ENCODE results near the gene FSTL4.
"Not testable (repeated sequence)": the region's sequence is repeated elsewhere in the genome, so short reads cannot be mapped to it uniquely, and the experiment has no call there.

FSTL4 gene

DNA sequence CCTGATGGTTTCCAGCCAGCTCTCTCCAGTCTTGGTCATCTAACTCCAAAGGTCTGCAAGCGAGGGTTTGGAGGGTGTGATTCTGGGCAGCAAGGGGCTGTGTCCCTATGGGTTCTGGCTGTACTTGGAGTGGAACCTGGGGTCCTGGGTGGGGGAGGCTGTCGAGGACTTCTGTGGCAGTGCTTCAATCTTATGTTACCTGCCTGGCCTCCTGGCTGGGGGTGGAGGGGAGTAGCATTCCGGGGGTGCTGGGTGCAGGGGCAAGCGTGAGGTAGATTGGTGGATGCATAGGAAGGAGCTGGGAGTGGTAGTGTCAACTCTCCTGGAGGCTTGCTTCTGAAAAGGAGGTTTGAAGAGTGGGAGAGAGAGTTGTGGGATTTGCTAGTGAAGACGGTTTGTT, 417.1 kb downstream of the FSTL4 start:
- Histone ChIP-seq H3K27me3 (replicated peaks in 2 of 5; ENCODE audit: control insufficient read depth in 4 of 5, insufficient read depth in 5 of 5, low read length in 4 of 5) (peaks cover 0 to 2% (median 0%) of the 10 kb centered on the region in 5 experiments), H3K4me1 (ENCODE audit: control extremely low read depth in 1 of 4, control insufficient read depth in 4 of 4, insufficient read depth in 4 of 4, low read length in 3 of 4) (no peaks in the 10 kb centered on the region), H3K36me3 (ENCODE audit: control insufficient read depth in 4 of 4, insufficient read depth in 4 of 4, low read length in 3 of 4) (no peaks in the 10 kb centered on the region), H3K9me3 (ENCODE audit: control extremely low read depth in 1 of 5, control insufficient read depth in 4 of 5, insufficient read depth in 2 of 5, low read depth in 1 of 5, low read length in 4 of 5) (no peaks in the 10 kb centered on the region), H3K4me3 (ENCODE audit: control insufficient read depth in 1 of 7, extremely low read depth in 1 of 7, insufficient read depth in 4 of 7, low read depth in 2 of 7, low read length in 6 of 7) (no peak overlapping the region), H3K27ac (ENCODE audit: insufficient read depth in 1 of 2, low read depth in 1 of 2, low read length in 2 of 2, poor library complexity in 1 of 2, severe bottlenecking in 2 of 2) (no peak overlapping the region)
- DNase-seq = no peak
- WGBS (ENCODE audit: insufficient coverage) = 95% methylated on average over 3 of the region's 5 CpGs
- CTCF ChIA-PET = no interaction called here
- POLR2A ChIA-PET = no interaction called here

DNA sequence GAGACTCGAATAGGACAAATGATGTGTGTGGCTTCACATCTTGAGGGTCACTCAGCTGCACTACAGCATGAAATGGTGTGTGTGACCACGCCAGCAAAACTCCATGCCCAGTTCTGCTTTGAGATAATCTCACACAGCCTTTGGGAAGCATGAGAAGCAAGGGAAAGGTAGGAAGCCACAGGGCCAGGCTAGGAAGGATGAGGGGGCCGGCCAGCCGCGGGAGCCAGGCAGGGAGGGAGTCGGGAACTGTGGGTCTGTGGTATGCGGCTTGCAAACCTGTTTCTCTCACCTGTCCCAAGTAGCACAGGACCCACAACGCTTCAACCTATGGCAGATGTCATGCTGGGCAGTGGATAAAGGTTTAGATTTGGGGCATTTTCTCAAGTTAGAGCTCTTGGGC, 418.5 kb downstream of the FSTL4 start:
- Histone ChIP-seq H3K27ac (ENCODE audit: insufficient read depth in 1 of 2, low read depth in 1 of 2, low read length in 2 of 2, poor library complexity in 1 of 2, severe bottlenecking in 2 of 2) (no peak overlapping the region), H3K9me3 (ENCODE audit: control extremely low read depth in 1 of 5, control insufficient read depth in 4 of 5, insufficient read depth in 2 of 5, low read depth in 1 of 5, low read length in 4 of 5) (no peaks in the 10 kb centered on the region), H3K4me1 (ENCODE audit: control extremely low read depth in 1 of 4, control insufficient read depth in 4 of 4, insufficient read depth in 4 of 4, low read length in 3 of 4) (no peaks in the 10 kb centered on the region), H3K36me3 (ENCODE audit: control insufficient read depth in 4 of 4, insufficient read depth in 4 of 4, low read length in 3 of 4) (no peaks in the 10 kb centered on the region), H3K27me3 (replicated peaks in 2 of 5; ENCODE audit: control insufficient read depth in 4 of 5, insufficient read depth in 5 of 5, low read length in 4 of 5) (peaks cover 0 to 2% (median 0%) of the 10 kb centered on the region in 5 experiments), H3K4me3 (ENCODE audit: control insufficient read depth in 1 of 7, extremely low read depth in 1 of 7, insufficient read depth in 4 of 7, low read depth in 2 of 7, low read length in 6 of 7) (no peak overlapping the region)
- CTCF ChIA-PET = no interaction called here
- POLR2A ChIA-PET = no interaction called here
- no peak for DNase-seq
- WGBS (ENCODE audit: insufficient coverage) = 90% methylated on average over 8 of the region's 8 CpGs

DNA sequence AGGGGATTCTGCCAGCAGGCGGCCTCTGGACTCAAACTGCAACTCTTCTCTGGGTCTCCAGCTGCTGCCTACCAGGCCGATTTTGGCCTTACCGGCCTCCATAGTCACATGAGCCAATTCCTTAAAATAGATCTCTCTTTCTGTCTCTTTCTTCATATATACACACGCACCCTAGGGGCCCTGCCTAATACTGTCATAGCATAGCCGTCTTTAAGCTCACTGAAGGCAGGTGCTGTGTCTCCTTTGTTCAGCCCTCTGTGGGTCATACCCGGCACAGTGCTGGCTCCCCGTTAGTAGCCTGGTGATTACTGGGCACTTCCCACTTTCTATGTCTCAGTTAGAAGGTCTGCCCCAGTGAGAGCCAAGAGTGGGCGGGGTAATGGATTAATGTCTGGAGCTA, 419.6 kb downstream of the FSTL4 start:
- 96% methylated on average over 6 of the region's 8 CpGs for WGBS (ENCODE audit: insufficient coverage)
- no peak for DNase-seq
- Histone ChIP-seq H3K9me3 (ENCODE audit: control extremely low read depth in 1 of 5, control insufficient read depth in 4 of 5, insufficient read depth in 2 of 5, low read depth in 1 of 5, low read length in 4 of 5) (no peaks in the 10 kb centered on the region), H3K36me3 (ENCODE audit: control insufficient read depth in 4 of 4, insufficient read depth in 4 of 4, low read length in 3 of 4) (no peaks in the 10 kb centered on the region), H3K27me3 (replicated peaks in 2 of 5; ENCODE audit: control insufficient read depth in 4 of 5, insufficient read depth in 5 of 5, low read length in 4 of 5) (peaks cover 0 to 2% (median 0%) of the 10 kb centered on the region in 5 experiments), H3K4me3 (ENCODE audit: control insufficient read depth in 1 of 7, extremely low read depth in 1 of 7, insufficient read depth in 4 of 7, low read depth in 2 of 7, low read length in 6 of 7) (no peak overlapping the region), H3K4me1 (ENCODE audit: control extremely low read depth in 1 of 4, control insufficient read depth in 4 of 4, insufficient read depth in 4 of 4, low read length in 3 of 4) (no peaks in the 10 kb centered on the region), H3K27ac (ENCODE audit: insufficient read depth in 1 of 2, low read depth in 1 of 2, low read length in 2 of 2, poor library complexity in 1 of 2, severe bottlenecking in 2 of 2) (no peak overlapping the region)
- POLR2A ChIA-PET = no interaction called here
- CTCF ChIA-PET = no interaction called here

DNA sequence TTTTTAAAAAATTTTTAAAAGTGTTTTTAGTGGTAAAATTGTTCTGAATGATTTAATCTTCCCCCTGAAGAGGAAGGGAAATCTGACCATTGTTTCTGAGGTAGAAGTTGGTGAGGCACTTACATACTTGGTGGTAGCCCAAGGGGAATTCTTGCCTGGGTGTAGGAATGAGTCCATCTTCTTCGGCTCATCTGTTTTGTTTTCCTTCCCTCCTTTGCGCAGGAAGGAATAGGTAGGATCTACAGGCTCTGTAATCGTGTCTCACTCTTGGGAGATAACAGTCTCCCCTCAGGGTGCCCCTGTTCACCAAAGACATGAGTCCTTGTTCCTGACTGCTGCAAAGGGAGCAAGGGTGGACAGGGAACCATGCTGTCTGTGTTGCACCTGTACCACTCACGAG, 422.5 kb downstream of the FSTL4 start:
- CTCF ChIA-PET = no interaction called here
- no peaks in the 10 kb centered on the region for H3K36me3 ChIP-seq (ENCODE audit: control insufficient read depth in 4 of 4, insufficient read depth in 4 of 4, low read length in 3 of 4)

DNA sequence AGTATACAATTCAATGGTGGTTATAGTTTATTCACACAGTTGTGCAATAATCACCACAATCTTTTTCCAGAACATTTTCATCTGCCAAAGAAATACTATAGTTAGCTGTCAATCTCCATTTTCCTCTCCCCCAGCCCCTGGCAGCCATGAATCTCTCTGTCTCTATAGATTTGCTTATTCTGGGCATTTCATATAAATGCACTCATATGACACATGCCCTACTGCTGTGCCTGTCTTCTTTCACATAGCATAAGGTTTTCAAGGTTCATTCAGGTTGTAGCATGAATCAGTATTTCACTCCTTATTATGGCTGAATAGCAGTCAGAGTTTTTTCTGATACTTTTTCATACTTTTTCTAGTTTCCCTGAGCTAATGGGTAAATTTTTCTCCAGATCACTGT, 432.9 kb downstream of the FSTL4 start:
- Histone ChIP-seq H3K27ac (ENCODE audit: insufficient read depth in 1 of 2, low read depth in 1 of 2, low read length in 2 of 2, poor library complexity in 1 of 2, severe bottlenecking in 2 of 2) (no peak overlapping the region), H3K27me3 (replicated peaks in 2 of 5; ENCODE audit: control insufficient read depth in 4 of 5, insufficient read depth in 5 of 5, low read length in 4 of 5) (peaks cover 0 to 2% (median 0%) of the 10 kb centered on the region in 5 experiments), H3K4me3 (ENCODE audit: control insufficient read depth in 1 of 7, extremely low read depth in 1 of 7, insufficient read depth in 4 of 7, low read depth in 2 of 7, low read length in 6 of 7) (no peak overlapping the region), H3K9me3 (ENCODE audit: control extremely low read depth in 1 of 5, control insufficient read depth in 4 of 5, insufficient read depth in 2 of 5, low read depth in 1 of 5, low read length in 4 of 5) (no peaks in the 10 kb centered on the region), H3K36me3 (ENCODE audit: control insufficient read depth in 4 of 4, insufficient read depth in 4 of 4, low read length in 3 of 4) (no peaks in the 10 kb centered on the region), H3K4me1 (ENCODE audit: control extremely low read depth in 1 of 4, control insufficient read depth in 4 of 4, insufficient read depth in 4 of 4, low read length in 3 of 4) (no peaks in the 10 kb centered on the region)
- POLR2A ChIA-PET = no interaction called here
- CTCF ChIA-PET = no interaction called here
- DNase-seq = no peak

More for the DNA sequence above, 422.5 kb downstream of the FSTL4 start:
- Histone ChIP-seq H3K27me3 (replicated peaks in 2 of 5; ENCODE audit: control insufficient read depth in 4 of 5, insufficient read depth in 5 of 5, low read length in 4 of 5) (peaks cover 0 to 2% (median 0%) of the 10 kb centered on the region in 5 experiments), H3K27ac (ENCODE audit: insufficient read depth in 1 of 2, low read depth in 1 of 2, low read length in 2 of 2, poor library complexity in 1 of 2, severe bottlenecking in 2 of 2) (no peak overlapping the region), H3K9me3 (ENCODE audit: control extremely low read depth in 1 of 5, control insufficient read depth in 4 of 5, insufficient read depth in 2 of 5, low read depth in 1 of 5, low read length in 4 of 5) (no peaks in the 10 kb centered on the region), H3K4me3 (ENCODE audit: control insufficient read depth in 1 of 7, extremely low read depth in 1 of 7, insufficient read depth in 4 of 7, low read depth in 2 of 7, low read length in 6 of 7) (no peak overlapping the region), H3K4me1 (ENCODE audit: control extremely low read depth in 1 of 4, control insufficient read depth in 4 of 4, insufficient read depth in 4 of 4, low read length in 3 of 4) (no peaks in the 10 kb centered on the region)
- WGBS (ENCODE audit: insufficient coverage) = 90% methylated on average over 3 of the region's 4 CpGs
- POLR2A ChIA-PET = no interaction called here
- no peak for DNase-seq

DNA sequence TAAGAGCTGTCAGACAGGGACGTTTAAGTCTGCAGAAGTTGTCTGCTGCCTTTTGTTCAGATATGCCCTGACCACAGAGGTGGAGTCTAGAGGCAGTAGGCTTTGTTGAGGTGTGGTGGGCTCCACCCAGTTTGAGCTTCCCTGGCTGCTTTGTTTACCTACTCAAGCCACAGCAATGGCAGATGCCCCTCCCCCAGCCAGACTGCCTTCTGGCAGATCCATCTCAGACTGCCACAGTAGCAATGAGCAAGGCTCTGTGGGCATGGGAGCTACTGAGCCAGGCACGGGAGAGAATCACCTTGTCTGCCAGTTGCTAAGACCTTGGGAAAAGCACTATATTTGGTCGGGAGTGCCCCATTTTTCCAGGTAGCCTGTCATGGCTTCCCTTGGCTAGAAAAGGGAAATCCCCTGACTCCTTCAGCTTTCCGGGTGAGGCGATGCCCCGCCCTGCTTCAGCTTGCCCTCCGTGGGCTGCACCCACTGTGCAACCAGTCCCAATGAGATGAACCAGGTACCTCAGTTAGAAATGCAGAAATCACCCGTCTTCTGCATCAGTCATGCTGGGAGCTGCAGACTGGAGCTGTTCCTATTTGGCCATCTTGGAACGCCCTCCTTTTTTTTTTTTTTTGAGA, 441.5 kb downstream of the FSTL4 start:
- POLR2A ChIA-PET; H3K27me3 ChIP-seq (replicated peaks in 2 of 5; ENCODE audit: control insufficient read depth in 4 of 5, insufficient read depth in 5 of 5, low read length in 4 of 5); H3K4me1 ChIP-seq (ENCODE audit: control extremely low read depth in 1 of 4, control insufficient read depth in 4 of 4, insufficient read depth in 4 of 4, low read length in 3 of 4); H3K27ac ChIP-seq (ENCODE audit: insufficient read depth in 1 of 2, low read depth in 1 of 2, low read length in 2 of 2, poor library complexity in 1 of 2, severe bottlenecking in 2 of 2); H3K36me3 ChIP-seq (ENCODE audit: control insufficient read depth in 4 of 4, insufficient read depth in 4 of 4, low read length in 3 of 4); H3K4me3 ChIP-seq (ENCODE audit: control insufficient read depth in 1 of 7, extremely low read depth in 1 of 7, insufficient read depth in 4 of 7, low read depth in 2 of 7, low read length in 6 of 7); H3K9me3 ChIP-seq (ENCODE audit: control extremely low read depth in 1 of 5, control insufficient read depth in 4 of 5, insufficient read depth in 2 of 5, low read depth in 1 of 5, low read length in 4 of 5); DNase-seq: not testable (repeated sequence)
- 87% methylated on average over 8 of the region's 9 CpGs for WGBS (ENCODE audit: insufficient coverage)
- CTCF ChIA-PET = interaction anchor here (1.8 kb wide), 1 partner anchor 60 kb away, joined by 4 read pairs; no protein-coding TSS in a partner anchor

DNA sequence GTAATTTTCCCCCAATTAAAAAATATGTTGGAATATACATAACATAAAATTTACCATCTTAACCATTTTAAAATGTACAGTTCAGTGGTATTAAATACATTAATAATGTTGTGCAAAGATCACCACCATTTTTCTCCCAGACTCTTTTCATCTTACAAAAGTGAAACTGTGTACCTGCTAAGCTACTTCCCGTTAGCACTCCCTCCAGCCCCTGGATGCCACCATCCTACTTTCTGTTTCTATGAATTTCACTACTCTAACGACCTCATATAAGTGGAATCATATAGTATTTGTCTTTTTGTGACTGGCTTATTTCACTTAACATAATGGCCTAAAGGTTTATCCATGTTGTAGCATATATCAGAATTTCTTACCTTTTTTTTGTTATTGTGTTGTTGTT, 447.6 kb downstream of the FSTL4 start:
- H3K36me3 ChIP-seq (ENCODE audit: control insufficient read depth in 4 of 4, insufficient read depth in 4 of 4, low read length in 3 of 4) = no peaks in the 10 kb centered on the region
- 60% methylated on average over 1 of the region's 2 CpGs for WGBS (ENCODE audit: insufficient coverage)
- CTCF ChIA-PET = no interaction called here

More for the DNA sequence above, 447.6 kb downstream of the FSTL4 start:
- Histone ChIP-seq H3K9me3 (ENCODE audit: control extremely low read depth in 1 of 5, control insufficient read depth in 4 of 5, insufficient read depth in 2 of 5, low read depth in 1 of 5, low read length in 4 of 5) (no peaks in the 10 kb centered on the region), H3K27me3 (replicated peaks in 2 of 5; ENCODE audit: control insufficient read depth in 4 of 5, insufficient read depth in 5 of 5, low read length in 4 of 5) (peaks cover 0 to 4% (median 0%) of the 10 kb centered on the region in 5 experiments), H3K4me1 (ENCODE audit: control extremely low read depth in 1 of 4, control insufficient read depth in 4 of 4, insufficient read depth in 4 of 4, low read length in 3 of 4) (no peaks in the 10 kb centered on the region), H3K27ac (ENCODE audit: insufficient read depth in 1 of 2, low read depth in 1 of 2, low read length in 2 of 2, poor library complexity in 1 of 2, severe bottlenecking in 2 of 2) (no peak overlapping the region), H3K4me3 (ENCODE audit: control insufficient read depth in 1 of 7, extremely low read depth in 1 of 7, insufficient read depth in 4 of 7, low read depth in 2 of 7, low read length in 6 of 7) (no peak overlapping the region)
- POLR2A ChIA-PET = no interaction called here
- DNase-seq = no peak

Data from common myeloid progenitor, CD34-positive (primary cell).